Measurements from ENCODE around the gene SRSF2. TPM values are rescaled to one million over a fixed set of nuclear protein-coding genes. Genes with fewer than 3 reads are reported as not detected.
A peak's percentile ranks its signal among the peaks of the same experiment; 100 is the strongest.

SRSF2 gene
- total RNA-seq, 2 donors from 2014 or later = 258 to 301 TPM

- H3K27ac ChIP-seq = no peak overlapping the region
- peaks cover 0 to 16% of the 10 kb centered on the region in 2 donors for H3K36me3 ChIP-seq (replicated peaks in 1 of 2; ENCODE audit: insufficient read depth in 1 of 2, low read depth in 2 of 2)
- no peak overlapping the region for H3K4me3 ChIP-seq
- DNase-seq (no peak), ATAC-seq (no peak)
- WGBS, 2 donors = 85 to 86% methylated on average over 10 of the region's 10 CpGs
- intact Hi-C loops (cut with DNase I) = no loop called here
- H3K27me3 ChIP-seq = no peaks in the 10 kb centered on the region
- no peaks in the 10 kb centered on the region for H3K4me1 ChIP-seq
- no peak for TF ChIP-seq CTCF (IDR thresholded peaks at IDR 0.05)
- no peak for TF ChIP-seq POLR2A (IDR thresholded peaks at IDR 0.05)
- no peaks in the 10 kb centered on the region for H3K9me3 ChIP-seq
Measured at GRCh38 chr17:76775021-76775600, 38.0 kb upstream of the SRSF2 start.

- 74 to 80% methylated on average over 6 of the region's 6 CpGs for WGBS, 2 donors
- H3K4me3 ChIP-seq = no peak overlapping the region
- peaks cover 0 to 15% of the 10 kb centered on the region in 2 donors for H3K36me3 ChIP-seq (replicated peaks in 1 of 2; ENCODE audit: insufficient read depth in 1 of 2, low read depth in 2 of 2)
- no peaks in the 10 kb centered on the region for H3K27me3 ChIP-seq
- TF ChIP-seq POLR2A (IDR thresholded peaks at IDR 0.05) (no peak), CTCF (IDR thresholded peaks at IDR 0.05) (no peak)
- no peaks in the 10 kb centered on the region for H3K4me1 ChIP-seq
- no peak overlapping the region for H3K27ac ChIP-seq
- ATAC-seq (peak; percentile 30), DNase-seq (no peak)
- intact Hi-C loops (cut with DNase I) = no loop called here
- no peaks in the 10 kb centered on the region for H3K9me3 ChIP-seq
Measured at GRCh38 chr17:76772842-76773525, 35.9 kb upstream of the SRSF2 start.

DNA sequence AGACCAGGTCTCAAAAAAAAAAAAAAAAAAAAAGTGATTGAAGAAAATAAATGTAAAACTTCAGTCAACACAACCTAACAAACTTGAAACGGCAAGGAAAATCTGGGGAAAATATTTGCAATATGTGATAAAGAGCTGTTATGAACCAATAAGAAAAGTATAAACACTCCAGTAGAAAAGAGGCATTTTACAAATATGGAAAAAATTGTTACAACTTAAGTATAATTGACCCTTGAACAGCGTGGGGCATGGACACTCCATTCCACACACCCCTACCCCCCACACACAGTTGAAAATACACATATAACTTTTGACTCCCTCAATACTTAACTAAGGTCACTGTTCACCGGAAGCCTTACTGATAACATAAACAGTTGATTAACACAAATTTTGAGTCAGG lies 21.4 kb upstream of the SRSF2 start:
- Histone ChIP-seq H3K27me3 (no peaks in the 10 kb centered on the region), H3K4me1 (no peaks in the 10 kb centered on the region), H3K9me3 (no peaks in the 10 kb centered on the region), H3K36me3 (replicated peaks in 1 of 2; ENCODE audit: insufficient read depth in 1 of 2, low read depth in 2 of 2) (peaks cover 0 to 2% of the 10 kb centered on the region in 2 donors), H3K4me3 (no peak overlapping the region), H3K27ac (no peak overlapping the region)
- no peak for DNase-seq
- TF ChIP-seq CTCF (IDR thresholded peaks at IDR 0.05) (no peak), POLR2A (IDR thresholded peaks at IDR 0.05) (no peak)
- ATAC-seq = no peak
- intact Hi-C loops (cut with DNase I) = no loop called here
- 93 to 100% methylated on average over 3 of the region's 3 CpGs for WGBS, 2 donors

DNA sequence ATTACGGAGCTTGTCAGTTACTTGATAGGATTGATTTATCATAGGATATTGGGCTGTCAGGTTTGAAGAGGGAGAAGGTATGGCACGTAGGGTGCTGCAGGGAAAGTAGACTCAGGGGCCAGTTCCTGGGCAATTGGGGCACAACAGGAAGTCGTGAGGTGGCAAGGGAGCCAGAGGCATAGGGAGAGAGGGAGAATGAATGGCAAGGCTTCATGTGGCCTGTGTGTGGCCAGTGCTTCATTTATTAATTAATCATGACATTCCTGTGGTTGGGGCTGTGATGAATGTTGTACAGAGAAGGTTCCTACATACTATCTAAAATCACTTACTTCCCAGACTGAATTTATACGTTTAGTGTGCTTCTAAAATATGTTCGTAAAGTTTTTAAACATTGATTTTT lies 20.1 kb upstream of the SRSF2 start:
- Histone ChIP-seq H3K4me1 (no peaks in the 10 kb centered on the region), H3K4me3 (no peak overlapping the region), H3K9me3 (no peaks in the 10 kb centered on the region), H3K27me3 (no peaks in the 10 kb centered on the region), H3K27ac (no peak overlapping the region), H3K36me3 (replicated peaks in 1 of 2; ENCODE audit: insufficient read depth in 1 of 2, low read depth in 2 of 2) (peaks cover 0 to 2% of the 10 kb centered on the region in 2 donors)
- DNase-seq = no peak
- 92 to 99% methylated on average over 5 of the region's 5 CpGs for WGBS, 2 donors
- intact Hi-C loops (cut with DNase I) = no loop called here
- TF ChIP-seq POLR2A (IDR thresholded peaks at IDR 0.05) = no peak
- TF ChIP-seq CTCF (IDR thresholded peaks at IDR 0.05) = no peak
- ATAC-seq = no peak

DNA sequence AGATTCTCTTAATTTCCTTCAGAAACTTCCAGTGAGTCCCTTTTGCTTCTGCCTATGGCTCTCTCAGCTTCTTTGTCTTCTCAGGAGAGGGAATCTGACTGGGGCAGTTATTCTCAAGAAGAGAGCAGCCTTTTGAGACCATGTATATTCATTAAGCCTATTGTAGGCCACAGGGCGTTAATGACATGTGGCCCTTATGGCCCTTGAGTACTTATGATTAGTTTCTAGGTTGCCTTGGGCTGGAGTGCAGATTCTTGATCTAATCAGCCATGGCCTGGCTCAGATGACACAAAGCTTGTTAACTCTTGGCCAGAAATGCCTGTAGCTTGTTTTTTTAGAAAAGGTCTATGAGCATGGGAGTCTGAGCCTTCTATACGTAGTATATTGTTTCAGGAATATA lies 18.2 kb upstream of the SRSF2 start:
- intact Hi-C loops (cut with DNase I) = no loop called here
- Histone ChIP-seq H3K9me3 (no peaks in the 10 kb centered on the region), H3K4me3 (no peak overlapping the region), H3K27ac (no peak overlapping the region), H3K36me3 (replicated peaks in 1 of 2; ENCODE audit: insufficient read depth in 1 of 2, low read depth in 2 of 2) (peaks cover 0 to 2% of the 10 kb centered on the region in 2 donors), H3K27me3 (no peaks in the 10 kb centered on the region), H3K4me1 (no peaks in the 10 kb centered on the region)
- DNase-seq = no peak
- no peak for TF ChIP-seq CTCF (IDR thresholded peaks at IDR 0.05)
- TF ChIP-seq POLR2A (IDR thresholded peaks at IDR 0.05) = no peak
- 86 to 96% methylated on average over 2 of the region's 2 CpGs for WGBS, 2 donors
- no peak for ATAC-seq

Measured in body of pancreas (tissue), 4 donors.